ENCODE results near the gene USP7.
"Not testable (repeated sequence)": the region's sequence is repeated elsewhere in the genome, so short reads cannot be mapped to it uniquely, and the experiment has no call there.

Gene USP7

GRCh38 chr16:8963821-8964441, at the start of gene USP7:
Gene USP7, minus strand, starts transcription at chr16:8963906. Its CDS starts 621 bp downstream, at chr16:8963285.
- peak; percentile 83 to 89 (median 86) for DNase-seq (ENCODE audit: low read depth in 3 of 3)

DNA sequence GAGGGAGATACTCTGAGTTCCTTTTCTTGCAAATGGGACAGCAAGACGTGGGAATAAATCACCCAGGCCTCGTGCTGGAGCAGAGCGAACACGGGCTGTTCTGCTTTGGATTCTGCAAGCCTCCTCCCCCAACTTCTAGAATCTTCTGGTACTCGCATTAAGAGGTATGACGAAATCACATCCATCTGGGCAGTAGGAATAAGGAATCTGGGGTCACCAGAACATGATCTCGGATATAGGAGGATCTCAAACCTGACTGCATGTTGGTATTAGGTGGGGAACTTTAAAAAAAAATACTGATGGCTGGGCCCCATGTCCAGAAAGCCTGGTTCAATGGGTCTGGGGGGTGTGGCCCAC, 49.8 kb upstream of the USP7 start:
- no peak for DNase-seq (ENCODE audit: low read depth in 3 of 3)

DNA sequence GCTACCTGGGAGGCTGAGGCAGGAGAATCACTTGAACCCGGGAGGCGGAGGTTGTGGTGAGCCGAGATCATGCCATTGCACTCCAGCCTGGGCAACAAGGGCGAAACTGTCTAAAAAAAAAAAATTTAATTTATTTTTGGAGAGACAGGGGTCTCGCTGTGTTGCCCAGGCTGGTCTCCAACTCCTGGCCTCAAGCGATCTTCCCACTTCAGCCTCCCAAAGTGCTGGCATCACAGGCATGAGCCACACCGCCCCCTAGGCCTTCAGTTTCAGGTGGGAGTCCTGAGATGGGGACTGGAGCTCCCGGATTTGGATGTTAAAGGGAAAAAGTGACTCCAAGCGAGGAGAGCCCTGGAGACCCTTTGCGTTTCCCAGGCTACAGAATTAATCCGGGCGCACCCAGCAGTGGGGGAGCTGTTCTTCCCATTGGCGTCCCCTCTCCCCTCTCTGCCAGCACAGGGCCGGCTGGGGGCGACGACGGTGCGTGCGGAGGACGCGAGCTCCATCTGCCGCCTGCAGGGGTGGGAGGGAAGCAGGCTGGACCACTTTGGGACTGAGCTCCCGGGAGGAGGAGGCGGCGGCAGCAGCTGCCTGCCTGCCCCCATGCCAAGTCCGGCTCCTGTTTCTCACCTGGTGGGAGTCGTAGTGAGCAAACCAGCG, 49.3 kb upstream of the USP7 start:
- DNase-seq (ENCODE audit: low read depth in 3 of 3): no peak

GRCh38 chr16:9012330-9012729, 48.6 kb upstream of the USP7 start:
- DNase-seq (ENCODE audit: low read depth in 3 of 3): no peak

DNA sequence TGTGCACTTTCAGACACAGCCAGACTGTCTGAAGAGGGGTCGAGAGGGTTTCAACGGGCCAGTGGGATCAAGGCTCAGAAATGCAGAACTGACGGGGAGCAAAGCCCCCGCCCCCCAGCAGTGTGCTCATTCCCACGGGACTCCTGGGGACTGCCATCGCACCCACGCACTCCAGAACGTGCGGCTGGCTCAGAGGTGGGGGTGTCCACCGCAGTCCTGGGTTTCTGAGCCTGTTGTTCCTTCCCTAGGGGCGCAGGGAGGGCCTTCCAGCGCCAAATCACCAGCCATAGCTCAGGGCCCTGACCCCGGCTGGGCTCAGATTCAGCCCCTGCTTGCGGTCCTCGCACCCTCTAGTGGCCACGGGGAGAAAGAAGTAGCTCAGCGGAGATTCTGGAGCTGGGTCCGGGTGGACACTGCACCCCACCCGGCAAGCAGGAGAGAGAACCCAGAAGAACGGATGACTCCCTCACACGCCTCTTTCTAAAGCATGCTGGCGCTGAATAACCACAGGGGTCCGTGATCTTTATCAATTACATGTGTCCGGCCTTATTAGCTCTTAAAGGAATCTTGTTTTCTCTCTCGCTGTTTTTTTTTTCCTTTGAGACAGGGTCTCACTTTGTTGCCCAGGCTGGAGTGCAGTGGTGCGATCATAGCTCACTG, 45.0 kb upstream of the USP7 start:
- peak; percentile 43 to 66 (median 52) for DNase-seq (ENCODE audit: low read depth in 3 of 3)

- no peak for DNase-seq (ENCODE audit: low read depth in 3 of 3)
These were observed 43.6 kb upstream of the USP7 start for GRCh38 chr16:9007177-9007794.

DNA sequence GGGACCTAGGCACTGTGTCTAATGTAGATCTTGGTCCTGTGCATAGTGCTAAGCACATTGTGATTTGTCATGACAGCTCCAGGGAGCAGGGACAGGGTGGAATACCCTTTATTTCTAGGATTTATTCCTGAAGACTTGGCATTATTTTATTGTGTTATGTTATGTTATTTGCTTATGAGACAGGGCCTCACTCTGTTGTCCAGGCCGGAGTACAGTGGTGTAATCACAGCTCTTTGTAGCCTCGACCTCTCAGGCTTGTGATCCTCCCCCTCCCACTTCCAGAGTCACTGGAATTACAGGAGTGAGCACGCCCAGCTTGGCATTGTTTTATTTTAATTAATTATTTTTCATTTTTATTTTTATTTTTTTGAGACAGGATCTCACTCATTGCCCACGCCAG, 40.5 kb upstream of the USP7 start:
- DNase-seq (ENCODE audit: low read depth in 3 of 3): no peak

DNA sequence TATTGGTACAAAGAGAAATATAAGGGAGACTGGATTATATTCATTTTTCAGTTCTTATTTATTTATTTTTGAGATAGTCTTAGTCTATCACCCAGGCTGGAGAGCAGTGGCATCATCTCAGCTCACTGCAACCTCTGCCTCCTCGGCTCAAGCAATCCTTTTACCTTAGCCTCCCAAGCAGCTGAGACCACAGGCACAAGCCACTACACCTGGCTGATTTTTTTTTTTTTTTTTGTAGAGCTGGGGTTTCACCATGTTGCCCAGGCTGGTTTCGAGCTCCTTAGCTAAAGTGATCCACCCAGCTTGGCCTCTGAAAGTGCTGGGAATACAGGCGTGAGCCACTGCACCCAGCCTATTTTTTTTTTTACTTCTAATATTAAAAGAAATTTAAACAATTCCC, 40.1 kb upstream of the USP7 start:
- no peak for DNase-seq (ENCODE audit: low read depth in 3 of 3)

DNA sequence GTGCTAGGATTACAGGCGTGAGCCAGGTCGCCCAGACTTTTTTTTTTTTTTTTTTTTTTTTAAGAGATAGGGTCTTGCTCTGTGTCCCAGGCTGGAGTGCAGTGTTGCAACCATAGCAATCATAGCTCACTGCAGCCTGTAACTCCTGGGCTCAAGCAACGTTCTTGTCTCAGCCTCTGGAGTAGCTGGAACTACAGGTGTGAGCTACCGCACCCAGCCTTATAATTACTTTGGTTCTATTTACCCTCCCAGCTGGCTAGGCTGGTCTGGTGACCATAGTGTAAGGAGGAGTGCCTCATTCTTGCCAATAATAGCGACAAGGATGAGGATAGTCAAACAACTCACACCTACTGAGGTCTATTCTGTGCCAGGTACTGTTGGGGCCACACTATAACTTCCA, 39.6 kb upstream of the USP7 start:
- no peak for DNase-seq (ENCODE audit: low read depth in 3 of 3)

DNA sequence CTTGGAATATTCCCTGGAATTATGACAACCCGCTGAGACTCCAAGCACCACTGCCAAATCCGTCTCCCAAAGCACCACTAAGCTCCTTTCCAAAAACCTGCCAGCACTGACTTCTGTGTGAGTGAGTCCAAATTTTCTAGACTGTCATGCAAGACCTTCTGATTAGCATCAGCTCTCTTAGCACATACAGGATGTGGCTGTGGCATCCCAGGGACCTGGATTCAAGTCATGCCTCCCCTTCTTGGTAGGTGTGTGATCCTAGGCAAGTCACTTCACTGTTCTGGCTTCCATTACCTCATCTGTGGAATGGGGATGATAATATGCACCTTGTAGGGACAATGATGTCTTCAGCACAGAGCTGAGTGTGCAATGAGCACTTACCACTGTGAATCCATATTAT, 38.3 kb upstream of the USP7 start:
- DNase-seq (ENCODE audit: low read depth in 3 of 3): no peak

GRCh38 chr16:9000664-9001063, 37.0 kb upstream of the USP7 start:
- DNase-seq (ENCODE audit: low read depth in 3 of 3): no peak

GRCh38 chr16:8999800-9000199, 36.1 kb upstream of the USP7 start:
- DNase-seq (ENCODE audit: low read depth in 3 of 3): no peak

DNA sequence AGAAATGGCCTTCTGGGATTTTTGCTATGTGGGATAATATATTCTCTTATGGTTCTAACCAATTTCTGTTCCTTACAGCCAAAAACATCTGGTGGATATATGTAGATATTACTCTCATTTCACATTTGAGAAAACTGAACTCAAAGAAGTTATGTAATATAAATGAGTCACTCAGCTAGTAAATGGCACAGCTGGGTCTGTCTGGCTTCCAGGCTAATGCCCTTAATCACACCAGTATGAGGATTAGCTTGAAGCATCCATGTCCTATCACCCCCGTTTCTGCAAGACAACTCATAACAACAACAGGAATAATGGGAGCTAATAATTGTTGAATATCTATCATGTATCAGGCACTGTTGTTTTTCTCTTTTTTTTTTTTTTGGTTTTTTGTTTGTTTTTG, 34.4 kb upstream of the USP7 start:
- no peak for DNase-seq (ENCODE audit: low read depth in 3 of 3)

GRCh38 chr16:8996891-8997290, 33.2 kb upstream of the USP7 start:
- DNase-seq (ENCODE audit: low read depth in 3 of 3): no peak

DNA sequence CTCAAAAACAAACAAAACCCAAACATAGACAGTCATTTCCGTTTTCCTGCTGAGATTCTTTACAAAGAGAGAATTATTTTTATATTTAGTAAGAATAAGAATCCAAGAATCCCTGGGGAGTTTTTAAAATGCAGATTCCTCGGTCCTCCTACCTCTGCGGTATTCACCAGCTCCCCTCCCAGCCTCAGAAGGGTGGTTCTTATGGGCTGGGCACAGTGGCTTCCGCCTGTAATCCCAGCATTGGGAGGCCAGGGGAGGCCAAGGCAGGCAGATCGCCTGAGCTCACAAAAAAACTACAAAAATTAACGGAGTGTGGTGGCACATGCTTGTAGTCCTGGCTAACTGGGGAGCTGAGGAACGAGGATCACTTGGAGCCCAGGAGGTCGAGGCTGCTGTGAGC, 26.7 kb upstream of the USP7 start:
- DNase-seq (ENCODE audit: low read depth in 3 of 3): no peak

DNA sequence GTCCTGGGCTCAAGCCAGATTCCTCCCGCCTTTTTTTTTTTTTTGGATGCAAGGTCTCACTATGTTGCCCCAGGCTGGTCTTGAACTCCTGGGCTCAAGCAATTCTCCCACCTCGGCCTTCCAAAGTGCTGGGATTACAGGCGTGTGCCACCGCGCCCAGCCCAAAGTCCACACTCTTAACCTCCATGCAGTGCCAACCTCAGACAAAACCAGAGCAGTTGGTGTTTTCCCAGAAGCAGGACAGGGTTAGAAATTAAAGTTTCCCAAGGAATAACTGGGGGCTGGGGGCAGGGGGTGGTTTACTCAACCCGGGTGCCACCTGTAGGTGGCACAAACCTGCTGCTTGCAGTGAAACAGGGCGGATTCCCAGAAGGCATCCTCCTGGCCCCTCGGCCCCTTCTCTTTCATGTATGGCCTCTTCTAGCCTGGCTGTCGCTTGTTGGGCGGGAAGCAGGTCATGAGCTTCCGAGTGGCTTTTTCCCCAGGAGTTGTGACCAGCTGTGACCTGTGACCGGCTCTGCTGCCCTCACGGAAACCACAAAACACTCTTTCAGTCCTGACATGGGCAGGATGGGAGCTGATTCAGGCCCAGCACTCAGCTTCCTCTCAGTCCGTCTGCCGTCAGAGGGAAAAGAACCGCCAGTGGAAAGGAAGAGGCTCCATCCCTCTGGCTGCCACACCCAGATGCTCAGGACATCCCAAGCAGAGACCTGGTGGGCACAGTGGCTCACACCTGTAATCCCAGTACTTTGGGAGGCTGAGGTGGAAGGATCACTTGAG, 25.6 kb upstream of the USP7 start:
- no peak for DNase-seq (ENCODE audit: low read depth in 3 of 3)

GRCh38 chr16:8986818-8987191, 23.1 kb upstream of the USP7 start:
- DNase-seq (ENCODE audit: low read depth in 3 of 3): no peak

- no peak for DNase-seq (ENCODE audit: low read depth in 3 of 3)
These were observed 22.4 kb upstream of the USP7 start for GRCh38 chr16:8986111-8986510.

DNA sequence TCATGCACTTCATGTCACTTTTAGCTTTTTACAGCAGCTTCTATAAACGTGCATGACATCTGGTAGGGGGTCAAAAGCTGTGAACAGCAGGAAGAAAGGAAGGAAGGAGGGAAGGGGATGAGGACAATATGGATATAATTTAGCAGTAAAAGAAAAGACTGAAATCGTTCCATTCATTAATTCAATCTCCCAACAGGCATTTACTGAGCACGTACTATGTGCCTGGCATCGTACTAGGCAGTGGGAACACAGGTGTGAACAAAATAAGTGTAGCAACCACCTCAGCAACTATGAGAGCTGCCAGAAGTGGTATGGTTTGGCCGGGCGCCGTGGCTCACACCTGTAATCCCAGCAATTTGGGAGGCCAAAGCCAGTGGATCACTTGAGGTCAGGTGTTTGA, 19.1 kb upstream of the USP7 start:
- DNase-seq (ENCODE audit: low read depth in 3 of 3): no peak

DNA sequence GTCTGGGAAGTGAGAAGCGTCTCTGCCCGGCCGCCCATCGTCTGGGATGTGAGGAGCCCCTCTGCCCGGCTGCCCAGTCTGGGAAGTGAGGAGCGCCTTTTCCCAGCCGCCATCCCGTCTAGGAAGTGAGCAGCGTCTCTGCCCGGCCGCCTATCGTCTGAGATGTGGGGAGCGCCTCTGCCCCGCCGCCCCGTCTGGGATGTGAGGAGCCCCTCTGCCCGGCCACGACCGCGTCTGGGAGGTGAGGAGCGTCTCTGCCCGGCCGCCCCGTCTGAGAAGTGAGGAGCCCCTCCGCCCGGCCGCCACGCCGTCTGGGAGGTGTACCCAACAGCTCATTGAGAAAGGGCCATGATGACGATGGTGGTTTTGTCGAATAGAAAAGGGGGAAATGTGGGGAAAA, 18.2 kb upstream of the USP7 start:
- not testable (repeated sequence) for DNase-seq (ENCODE audit: low read depth in 3 of 3)

DNA sequence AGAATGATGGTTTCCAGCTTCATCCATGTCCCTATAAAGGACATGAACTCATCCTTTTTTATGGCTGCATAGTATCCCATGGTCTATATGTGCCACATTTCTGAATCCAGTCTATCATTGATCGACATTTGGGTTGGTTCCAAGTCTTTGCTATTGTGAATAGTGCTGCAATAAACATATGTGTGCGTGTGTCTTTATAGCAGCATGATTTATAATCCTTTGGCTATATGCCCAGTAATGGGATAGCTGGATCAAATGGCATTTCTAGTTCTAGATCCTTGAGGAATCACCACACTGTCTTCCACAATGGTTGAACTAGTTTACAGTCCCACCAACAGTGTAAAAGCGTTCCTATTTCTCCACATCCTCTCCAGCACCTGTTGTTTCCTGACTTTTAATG, 12.5 kb upstream of the USP7 start:
- DNase-seq (ENCODE audit: low read depth in 3 of 3): not testable (repeated sequence)

GRCh38 chr16:8975039-8975438, 11.3 kb upstream of the USP7 start:
- no peak for DNase-seq (ENCODE audit: low read depth in 3 of 3)

Data from stimulated activated CD4-positive, alpha-beta T cell treated with anti-CD3 and anti-CD28 coated beads, TNF-alpha, amount 100 ng/mL, for 48 hours (primary cell).